Medulla oblongata (tissue), 1 donor: Measurements from ENCODE around the gene DTX1.

Experiments
- DNase-seq: peaks from one replicate; pipeline ENCODE4 v3.0.0-alpha.2; 2015; ENCODE audit errors: extremely low spot score

The DTX1 gene

GRCh38 chr12:113056631-113057488 is at the start of gene DTX1:
Gene DTX1, plus strand, starts transcription at chr12:113056730. Its CDS starts 1,463 bp downstream, at chr12:113058193.
- no peak for DNase-seq

DNA sequence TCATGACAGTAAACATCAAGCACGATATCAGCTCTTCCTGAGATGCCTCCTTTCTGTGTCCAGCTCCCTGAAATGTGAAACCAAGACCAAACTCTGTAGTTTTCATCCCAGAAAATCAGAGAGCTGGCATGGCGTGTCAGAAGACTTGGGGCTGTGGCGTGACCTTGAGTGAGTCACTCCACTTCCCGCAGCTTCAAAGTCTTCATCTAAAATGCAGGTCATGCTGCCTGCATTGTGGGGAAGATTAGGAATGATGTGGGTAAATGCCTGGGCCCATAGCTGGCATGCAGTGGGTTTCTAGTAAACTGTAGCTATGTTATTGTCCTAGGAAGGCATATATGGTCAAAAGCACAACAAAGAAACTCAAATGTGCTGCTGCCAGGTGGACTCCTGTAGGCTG is 49.4 kb upstream of the DTX1 start:
- no peak for DNase-seq

GRCh38 chr12:113010701-113011100 is 45.8 kb upstream of the DTX1 start:
- DNase-seq = no peak

GRCh38 chr12:113014565-113014964 is 42.0 kb upstream of the DTX1 start:
- DNase-seq = no peak

- no peak for DNase-seq
Measured at GRCh38 chr12:113016796-113017195, 39.7 kb upstream of the DTX1 start.

GRCh38 chr12:113019025-113019424 is 37.5 kb upstream of the DTX1 start:
- no peak for DNase-seq

- no peak for DNase-seq
Measured at GRCh38 chr12:113021500-113021899, 35.0 kb upstream of the DTX1 start.

GRCh38 chr12:113022563-113023297 is 33.8 kb upstream of the DTX1 start:
- no peak for DNase-seq

GRCh38 chr12:113027726-113028125 is 28.8 kb upstream of the DTX1 start:
- no peak for DNase-seq

DNA sequence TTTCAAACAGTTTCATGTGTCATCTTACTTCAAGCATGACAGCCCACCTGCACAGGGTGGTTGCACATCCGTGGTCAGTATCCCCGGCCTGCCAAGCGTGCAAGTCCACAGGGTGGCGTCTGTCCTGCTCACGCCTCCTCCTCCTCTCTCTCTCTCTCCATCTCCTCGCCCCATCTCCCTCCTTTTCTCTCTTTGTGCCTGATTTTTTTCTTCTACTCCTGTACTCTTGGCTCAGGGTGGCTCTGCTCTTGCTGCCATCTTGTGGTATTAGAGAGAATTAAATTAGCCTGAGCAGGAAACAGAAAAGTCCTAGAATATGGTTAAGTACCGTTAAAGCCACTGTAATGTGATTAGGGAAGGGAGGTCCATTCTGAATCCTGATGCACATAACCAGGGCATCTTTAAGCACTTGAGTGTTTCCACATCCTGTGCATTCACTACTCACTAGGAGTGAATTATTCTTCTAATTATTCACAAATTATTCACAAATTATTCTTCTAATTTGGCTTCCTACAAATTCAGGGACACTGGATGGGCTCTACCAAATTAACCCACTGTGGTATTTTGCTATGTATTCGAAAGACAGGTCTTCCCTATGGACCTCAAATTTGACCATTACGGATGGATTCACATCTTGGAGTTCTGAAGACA is 25.5 kb upstream of the DTX1 start:
- peak; percentile 80 for DNase-seq

- no peak for DNase-seq
Measured at GRCh38 chr12:113039911-113040445, 16.6 kb upstream of the DTX1 start.

DNA sequence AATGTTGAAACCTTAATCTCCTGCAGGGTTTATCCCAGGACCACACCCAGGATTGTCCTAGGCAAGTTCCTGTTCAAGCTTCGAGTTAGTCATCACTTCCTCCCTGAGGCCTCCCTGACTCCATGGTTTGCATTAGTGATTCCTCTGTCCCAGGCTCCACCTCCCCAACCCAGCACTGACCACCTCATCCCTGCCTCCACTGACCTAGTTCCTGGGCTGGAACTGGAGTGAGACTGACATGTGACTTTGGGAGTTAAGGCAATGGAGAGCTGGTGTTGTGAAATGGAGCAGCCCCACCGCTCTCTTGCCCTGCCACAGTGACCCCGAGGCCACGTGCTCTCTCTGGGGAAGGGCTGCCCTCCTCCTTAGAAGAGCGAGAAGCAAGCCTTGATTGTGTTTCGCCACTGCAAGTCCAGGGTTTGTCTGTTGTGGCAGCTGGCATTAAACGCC is 15.8 kb upstream of the DTX1 start:
- no peak for DNase-seq

- DNase-seq = no peak
Measured at GRCh38 chr12:113041560-113041959, 15.0 kb upstream of the DTX1 start.

- DNase-seq = no peak
Measured at GRCh38 chr12:113043240-113043639, 13.3 kb upstream of the DTX1 start.

GRCh38 chr12:113044516-113044915 is 12.0 kb upstream of the DTX1 start:
- DNase-seq = no peak

DNA sequence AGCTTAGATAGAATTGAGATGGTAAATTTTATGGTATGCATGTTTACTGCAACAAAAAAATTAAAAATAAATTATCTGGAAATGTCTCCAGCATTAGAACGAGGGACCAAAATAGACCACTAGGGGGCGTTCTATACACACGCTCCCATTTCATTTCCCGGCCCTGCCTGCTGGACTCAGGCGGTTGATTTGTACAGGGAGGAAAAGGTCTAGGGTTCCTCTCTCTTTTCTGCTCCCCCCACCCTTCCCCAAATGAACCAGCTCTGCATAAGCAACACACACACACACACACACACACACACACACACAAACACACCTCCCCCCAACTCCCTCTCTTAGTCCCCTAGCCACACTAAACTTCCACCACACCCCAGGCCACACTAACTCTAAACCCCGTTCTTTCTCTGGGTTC is 7.8 kb upstream of the DTX1 start:
- DNase-seq = peak; percentile 80

- DNase-seq = no peak
Measured at GRCh38 chr12:113049976-113050742, 6.4 kb upstream of the DTX1 start.

- DNase-seq = no peak
Measured at GRCh38 chr12:113050795-113051194, 5.7 kb upstream of the DTX1 start.

DNA sequence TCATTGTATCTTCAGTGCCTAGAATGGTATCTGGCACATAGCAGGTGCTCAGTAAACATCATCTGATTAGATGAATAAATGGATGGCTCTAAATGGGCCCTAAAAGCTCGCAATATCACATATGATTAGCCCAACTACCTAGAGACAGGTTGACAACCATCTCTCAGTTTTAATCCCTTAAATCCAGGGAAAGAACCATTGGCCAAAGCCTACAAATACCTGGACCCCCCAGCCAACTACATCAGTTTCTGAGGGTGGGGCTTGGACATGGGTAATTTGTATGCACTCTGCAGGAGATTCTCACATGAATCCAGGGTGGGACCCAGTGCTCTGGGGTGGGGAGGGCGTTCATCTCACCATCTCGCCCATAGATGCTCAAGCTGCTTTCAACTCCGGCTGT is 4.8 kb upstream of the DTX1 start:
- DNase-seq = no peak

GRCh38 chr12:113052326-113052725 is 4.2 kb upstream of the DTX1 start:
- no peak for DNase-seq

DNA sequence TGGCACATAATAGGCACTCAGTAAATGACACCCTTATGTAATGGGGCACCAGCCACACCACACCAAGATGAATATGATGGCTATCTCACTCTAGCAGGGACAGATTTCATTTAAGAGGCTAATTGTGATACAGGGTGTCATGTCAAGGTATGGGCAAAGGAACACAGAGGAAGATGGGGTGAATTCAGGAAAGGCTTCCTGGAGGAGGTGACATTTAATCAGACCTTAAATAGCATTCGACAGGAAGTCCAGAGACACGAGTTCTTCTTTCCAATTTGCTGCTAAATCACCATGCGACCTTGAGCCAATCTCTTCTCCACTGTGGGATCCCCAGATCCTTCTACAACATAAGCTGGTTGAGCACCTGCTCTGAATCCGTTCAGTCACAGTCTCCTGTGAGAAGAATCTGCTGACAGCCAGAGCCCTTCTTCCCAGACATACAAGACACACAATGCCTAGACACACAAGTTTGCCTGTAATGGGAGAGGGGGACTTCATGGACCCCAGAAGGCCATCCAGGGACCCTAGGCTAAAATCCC is 1.5 kb upstream of the DTX1 start:
- DNase-seq = no peak
